RPMI8226 (cell line): Measurements from ENCODE around the gene CHAF1B.

Experiments
- DNase-seq: peaks from one replicate; pipeline ENCODE4 v3.0.0-alpha.2; 2015

CHAF1B gene

DNA sequence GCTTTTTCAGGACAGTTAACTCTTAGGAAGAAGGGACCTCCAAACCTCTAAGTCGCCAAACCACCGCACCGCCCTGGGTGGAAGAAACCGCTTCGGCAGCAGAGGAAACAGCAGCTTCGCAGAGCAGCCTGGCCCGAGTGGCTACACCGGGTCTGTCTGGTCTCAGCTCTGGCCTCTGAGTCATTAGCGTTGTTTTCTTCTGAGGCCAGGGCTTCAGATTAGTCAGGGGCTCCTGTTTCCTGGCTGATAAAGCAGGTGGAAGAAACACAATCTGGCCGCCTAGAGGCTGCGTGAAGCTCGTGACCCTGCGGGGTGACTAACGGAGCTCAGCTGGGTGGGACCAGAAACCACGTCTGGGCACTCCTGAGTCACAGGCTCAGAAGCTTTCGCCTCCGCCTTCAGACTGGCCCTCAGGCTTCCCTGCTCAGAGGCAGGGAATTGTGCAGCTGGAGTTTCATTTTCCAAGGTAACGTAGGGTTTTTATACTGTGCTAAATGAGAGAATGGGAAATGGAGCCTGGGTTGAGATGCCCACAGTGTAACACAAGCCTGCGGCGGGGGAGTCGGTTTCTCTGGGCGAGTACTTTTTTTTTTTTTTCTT is 44.9 kb downstream of the CHAF1B start:
- DNase-seq = peak; percentile 87

DNA sequence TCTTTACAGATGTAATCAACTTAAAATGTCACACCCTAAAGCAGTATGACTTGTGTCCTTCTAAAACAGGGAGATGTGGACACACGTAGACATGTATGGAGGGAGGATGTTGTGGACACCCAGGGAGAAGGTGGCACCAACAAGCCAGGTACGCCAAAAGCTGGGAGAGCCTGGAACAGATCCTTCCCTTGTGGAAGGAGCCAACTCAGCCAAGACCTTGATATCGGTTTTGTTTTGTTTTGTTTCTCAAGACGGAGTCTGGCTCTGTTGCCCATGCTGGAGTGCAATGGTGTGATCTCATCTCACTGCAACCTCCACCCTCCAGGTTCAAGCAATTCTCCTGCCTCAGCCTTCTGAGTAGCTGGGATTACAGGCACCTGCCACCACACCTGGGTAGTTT is 45.6 kb downstream of the CHAF1B start:
- DNase-seq = peak; percentile 17

DNA sequence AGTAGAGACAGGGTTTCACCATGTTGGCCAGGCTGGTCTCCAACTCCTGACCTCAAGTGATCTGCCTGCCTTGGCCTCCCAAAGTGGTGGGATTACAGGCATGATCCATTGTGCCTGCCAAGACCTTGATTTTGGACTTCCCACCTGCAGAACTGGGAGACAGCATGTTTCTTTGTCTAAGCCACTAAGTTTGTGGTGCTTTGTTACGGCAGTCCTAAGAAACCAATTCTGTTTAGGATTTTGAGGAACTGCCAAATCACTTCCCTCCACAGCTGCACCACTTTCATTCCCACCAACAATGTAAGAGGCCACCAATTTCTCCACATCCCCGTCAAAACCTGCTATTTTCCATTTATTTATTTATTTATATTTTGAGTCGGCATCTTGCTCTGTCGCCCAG is 46.1 kb downstream of the CHAF1B start:
- no peak for DNase-seq

GRCh38 chr21:36433059-36433709 is 48.0 kb downstream of the CHAF1B start:
- DNase-seq = no peak

GRCh38 chr21:36434144-36434543 is 49.0 kb downstream of the CHAF1B start:
- DNase-seq = no peak

DNA sequence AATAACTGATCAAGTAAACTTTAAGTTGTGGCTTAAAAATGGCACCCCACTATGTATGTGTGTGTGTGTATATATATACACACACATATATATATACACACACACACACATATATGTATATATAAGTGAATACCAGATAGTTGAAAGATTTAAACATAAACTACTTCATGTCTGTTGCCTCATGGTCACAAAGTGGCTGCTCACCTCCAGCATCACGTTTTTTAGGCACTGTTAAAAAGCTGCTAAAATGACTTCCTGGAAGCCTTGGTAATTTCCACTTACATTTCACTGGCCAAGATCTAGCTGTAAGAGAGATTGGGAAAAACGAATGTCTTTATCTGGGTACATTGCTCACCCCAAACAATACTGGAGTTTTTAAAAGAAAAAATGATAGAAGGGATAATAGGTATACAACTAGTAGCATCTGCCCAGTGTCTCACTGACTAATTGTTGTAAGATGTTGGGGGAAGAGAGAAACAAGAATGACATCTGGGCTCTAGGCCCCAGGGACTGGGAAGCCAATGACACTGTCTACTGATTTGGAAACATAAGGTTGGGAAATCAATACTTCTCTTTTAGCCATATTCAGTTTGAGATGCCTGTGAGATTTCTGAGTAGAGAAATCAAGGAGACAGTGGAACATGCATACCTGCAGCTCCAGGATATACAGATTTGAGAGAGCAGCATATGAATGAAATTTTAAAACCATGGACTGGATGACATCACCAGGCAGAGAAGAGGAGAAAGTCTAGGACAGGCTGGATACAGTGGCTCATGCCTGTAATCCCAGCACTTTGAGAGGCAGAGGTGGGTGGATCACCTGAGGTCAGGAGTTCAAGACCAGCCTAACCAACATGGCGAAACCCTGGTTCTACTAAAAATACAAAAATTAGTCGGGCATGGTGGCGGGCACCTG is 51.9 kb downstream of the CHAF1B start:
- no peak for DNase-seq

GRCh38 chr21:36437745-36438128 is 52.5 kb downstream of the CHAF1B start:
- no peak for DNase-seq

GRCh38 chr21:36441715-36442114 is 56.5 kb downstream of the CHAF1B start:
- DNase-seq = no peak

DNA sequence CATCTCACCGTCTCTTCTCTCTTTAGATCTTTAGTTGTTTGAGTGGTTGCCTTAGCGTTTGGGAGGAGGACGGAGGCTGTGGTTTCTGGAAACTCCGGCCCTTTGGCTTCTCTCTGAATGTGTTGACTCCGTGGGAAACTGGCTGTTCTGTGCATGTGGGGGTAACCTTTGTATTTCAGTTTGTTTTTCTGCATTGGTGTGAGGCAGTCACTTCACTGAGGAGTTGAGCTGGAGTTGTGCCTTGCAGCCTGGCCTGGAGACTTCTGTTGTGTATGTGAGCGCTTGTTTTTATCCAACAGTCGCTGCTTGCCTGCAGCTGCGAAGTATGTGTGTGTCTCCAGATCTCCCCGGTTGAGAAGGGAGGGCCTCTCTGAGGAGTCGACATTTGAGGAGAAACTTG is 61.1 kb downstream of the CHAF1B start:
- DNase-seq = no peak

DNA sequence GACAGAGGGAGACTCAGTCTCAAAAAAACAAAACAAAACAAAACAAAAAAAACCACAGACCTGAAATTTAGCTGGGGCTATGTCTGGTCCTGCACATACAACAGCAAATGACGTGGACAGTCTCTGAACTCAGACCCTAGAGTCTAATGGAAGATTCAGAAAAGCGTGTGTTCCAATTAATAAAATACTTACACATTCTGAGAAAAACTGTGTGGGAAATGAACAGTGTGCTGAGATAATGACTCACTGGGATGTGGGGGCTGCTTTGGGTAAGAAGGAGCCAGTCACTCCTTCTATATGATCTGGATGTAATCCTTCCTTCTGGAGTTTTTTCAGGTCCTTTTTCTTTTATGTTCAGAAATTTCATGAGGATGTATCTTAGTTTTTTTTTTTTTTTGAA is 65.3 kb downstream of the CHAF1B start:
- DNase-seq = no peak

DNA sequence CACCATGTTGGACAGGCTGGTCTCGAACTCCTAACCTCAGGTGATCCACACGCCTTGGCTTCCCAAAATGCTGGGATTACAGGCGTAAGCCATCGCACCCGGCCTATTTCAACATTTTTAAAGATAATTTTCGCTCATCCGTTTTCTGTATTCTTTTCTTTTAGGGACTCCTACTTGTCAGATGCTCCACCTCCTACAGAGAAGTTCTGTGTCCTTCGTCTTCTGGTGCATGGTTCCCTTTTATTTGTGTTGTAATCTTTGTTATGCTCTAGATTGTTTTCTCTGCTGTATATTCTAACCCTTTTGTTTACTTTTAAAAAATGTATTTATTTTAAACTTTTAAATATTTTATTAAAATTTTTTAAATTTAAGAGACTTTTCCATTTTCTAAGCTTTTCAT is 66.3 kb downstream of the CHAF1B start:
- no peak for DNase-seq

DNA sequence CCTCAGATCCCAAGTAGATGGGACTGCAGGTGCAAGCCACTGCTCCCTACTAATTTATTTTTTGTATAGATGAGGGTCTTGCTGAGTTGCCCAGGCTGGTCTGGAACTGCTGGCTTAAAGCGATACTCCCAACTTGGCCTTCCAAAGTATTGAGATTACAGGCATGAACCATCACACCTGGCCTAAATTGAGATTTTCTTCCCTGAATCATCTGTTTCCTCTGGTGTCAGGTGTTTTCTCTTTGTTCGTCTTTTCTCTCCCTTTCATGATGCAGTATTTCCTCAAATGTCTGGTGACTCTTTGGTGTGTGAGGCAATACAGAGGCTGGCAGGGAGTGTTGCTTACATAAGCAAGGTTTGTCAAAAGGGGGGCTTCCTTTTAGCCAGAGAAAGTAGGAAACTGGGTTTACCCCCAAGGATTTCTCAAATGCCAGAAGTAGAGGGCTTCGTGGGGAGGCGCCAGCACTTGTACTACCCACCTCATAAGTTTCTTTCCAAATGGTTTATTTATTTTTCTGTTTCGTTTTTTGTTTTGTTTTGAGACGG is 67.2 kb downstream of the CHAF1B start:
- no peak for DNase-seq

DNA sequence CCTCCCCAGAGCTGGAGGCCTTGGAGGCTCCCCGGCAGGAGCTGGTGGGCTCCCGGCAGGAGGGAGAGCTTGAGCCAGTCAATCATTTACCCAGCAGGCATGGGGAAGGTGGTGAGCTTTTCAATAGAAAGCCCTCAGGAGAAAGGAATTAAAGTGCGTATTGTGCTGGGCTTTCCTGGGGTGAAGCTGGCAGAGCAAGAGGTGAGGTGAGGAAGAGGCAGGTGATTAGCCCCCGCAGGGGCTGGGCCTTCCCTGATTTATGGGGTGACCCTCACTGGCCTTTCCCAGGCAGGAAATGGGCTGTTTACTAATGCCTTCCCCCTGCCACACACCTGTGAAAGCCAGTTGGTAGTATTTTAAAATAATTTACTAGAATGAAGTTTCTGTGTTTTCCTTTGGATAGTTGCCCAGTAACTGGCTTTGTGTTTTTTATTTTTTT is 68.9 kb downstream of the CHAF1B start:
- peak; percentile 73 for DNase-seq

DNA sequence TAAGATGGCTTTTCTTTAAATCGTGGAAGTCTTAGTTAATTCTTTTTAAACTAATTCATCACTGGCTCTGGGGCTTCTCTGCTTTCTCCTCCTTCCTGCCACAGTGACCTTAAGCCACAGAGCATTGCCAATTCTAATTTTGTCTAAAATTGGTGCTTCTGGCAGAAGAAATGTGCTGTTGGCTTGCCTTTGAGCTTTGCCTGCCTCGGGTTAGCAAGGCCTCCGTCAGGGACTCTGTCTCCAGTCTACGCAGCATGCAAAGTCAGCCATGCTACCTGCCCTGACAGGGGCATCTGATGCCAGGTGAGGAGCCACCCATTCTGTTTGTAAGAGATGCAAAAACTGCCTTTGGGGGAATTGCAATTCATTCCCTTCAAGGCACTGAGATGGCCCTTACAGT is 69.5 kb downstream of the CHAF1B start:
- peak; percentile 72 for DNase-seq

DNA sequence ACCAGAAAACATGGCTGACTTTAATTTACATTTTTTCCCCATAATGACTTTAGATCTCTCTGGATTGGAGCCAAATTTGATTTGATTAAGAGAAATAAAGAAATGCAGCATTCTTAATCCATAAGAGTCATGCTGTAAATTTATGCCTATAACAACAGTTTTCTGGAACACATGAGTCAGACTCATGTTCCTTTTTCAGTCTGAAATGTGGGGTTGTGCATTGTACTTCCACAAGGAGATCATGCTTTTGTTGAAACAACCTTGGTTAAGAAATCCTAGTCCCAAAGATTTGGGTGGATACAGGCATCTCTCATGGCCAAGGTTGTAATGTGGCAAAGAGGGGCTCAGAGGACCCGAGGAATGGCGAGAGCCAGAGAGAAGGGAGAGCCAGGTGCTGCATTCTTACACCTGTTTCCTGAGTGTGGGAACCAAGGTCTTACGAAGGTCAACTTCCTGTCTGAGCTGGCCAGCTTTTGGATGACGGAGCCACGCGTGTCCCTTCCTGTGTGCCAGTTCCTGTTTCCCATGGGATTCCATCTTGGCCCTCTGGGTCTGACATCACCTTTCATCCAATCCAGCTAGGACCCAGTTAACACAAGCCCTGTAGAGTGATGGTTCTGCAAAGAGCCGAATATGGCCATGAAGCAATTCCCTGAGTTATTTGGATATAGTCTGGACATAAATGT is 71.7 kb downstream of the CHAF1B start:
- DNase-seq = peak; percentile 57

GRCh38 chr21:36459098-36459497 is 73.9 kb downstream of the CHAF1B start:
- DNase-seq = no peak

DNA sequence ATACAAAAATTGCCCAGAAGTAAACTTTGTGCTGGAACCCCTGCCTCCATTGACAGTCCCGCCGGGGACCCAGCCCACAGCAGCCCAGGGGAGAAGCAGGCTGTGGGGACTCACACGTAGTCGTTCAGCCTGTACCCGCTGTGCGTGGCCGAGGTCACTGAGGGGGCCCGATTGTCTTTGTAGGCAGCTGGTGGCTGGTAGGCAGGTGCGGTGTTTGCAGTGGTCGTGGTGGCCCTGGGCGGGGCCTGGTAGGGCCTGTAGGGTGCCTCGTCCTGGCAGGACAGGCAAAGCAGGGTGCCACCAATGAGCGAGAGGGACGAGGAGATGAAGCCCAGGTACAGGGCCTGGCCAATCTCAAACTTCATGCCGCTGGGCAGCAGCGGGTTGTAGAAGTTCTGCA is 75.7 kb downstream of the CHAF1B start:
- no peak for DNase-seq

GRCh38 chr21:36461277-36461917 is 76.2 kb downstream of the CHAF1B start:
- DNase-seq = peak; percentile 61

DNA sequence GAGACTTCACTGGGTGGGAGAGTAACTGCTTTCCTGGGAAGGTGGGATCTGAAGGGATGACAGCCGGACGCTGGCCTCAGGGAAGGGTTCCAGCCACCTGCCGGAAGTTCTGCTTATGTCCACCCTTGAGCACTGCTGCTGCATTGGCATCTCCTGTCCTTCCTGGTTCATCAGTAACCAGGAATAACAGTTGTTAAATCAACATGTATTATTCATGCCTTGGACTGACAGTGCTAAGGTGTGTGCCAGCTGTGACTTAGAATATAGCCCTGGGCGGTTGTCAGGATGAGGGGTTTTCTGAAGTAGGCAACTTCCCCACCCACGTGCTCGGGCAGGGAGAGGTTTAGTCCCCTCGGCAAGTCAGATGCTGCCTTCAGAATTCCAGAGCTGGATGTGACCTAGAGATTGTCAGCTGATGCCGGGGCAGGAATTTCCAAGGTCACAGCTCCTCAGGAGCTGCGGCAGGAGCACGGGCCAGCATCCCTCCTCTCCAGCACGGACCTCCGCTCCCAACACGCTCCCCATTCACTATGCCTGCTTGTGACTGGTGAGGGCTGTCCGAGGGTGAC is 76.8 kb downstream of the CHAF1B start:
- DNase-seq = no peak

DNA sequence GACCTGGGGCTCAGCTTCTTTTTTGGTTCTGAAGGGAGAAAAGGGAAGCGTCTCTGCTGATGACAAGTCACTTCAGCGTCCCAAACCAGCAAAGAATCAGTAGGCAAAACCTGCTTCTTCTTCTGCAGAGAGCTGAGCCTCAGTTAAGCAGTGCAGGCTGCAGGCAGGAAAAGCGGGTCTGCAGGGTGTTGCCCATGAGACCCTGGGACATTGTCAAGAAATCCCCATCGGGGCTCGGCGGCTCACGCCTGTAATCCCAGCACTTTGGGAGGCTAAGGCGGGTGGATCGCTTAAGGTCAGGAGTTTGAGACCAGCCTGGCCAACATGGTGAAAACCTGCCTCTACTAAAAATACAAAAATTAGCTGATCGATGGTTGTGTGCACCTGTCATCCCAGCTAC is 78.0 kb downstream of the CHAF1B start:
- no peak for DNase-seq

DNA sequence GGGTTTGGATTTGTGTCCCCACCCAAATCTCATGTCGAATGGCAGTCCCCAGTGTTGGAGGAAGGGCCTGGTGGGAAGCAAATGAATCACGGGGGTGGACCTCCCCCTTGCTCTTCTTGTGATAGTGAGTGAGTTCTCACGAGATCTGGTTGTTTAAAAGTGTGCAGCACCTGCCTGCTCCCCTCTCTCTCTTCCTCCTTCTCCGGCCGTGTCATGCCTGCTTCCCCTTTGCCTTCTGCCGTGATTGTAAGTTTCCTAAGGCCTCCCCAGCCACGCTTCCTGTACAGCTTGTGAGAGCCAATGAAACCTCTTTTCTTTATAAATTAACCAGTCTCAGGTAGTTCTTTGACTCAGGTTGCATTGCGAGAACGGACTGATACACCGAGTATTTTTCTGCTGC is 78.8 kb downstream of the CHAF1B start:
- DNase-seq = no peak

DNA sequence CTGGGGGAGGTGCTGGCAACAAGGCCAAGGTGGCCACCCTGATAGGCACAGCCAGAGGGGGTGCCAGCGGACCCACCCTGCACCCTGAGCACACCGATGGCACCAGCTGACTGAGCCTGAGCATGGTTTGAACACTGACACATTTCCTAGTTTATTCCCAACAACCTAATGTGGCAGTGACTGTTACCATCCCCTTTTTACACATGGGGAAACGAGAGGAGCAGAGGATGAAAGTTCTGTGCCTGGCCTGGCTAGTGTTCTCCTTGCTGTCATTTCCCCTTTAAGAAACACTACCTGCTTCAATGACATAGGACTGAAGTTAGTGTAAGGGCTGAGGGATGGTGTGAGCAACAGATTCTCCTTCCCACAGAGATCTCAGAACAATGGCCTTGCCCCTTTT is 79.4 kb downstream of the CHAF1B start:
- DNase-seq = no peak
